ENCODE data around the gene RNH1.
A peak's percentile ranks its signal among the peaks of the same experiment; 100 is the strongest.

RNH1 gene

GRCh38 chr11:452203-452744 is 54.8 kb downstream of the RNH1 start:
- in situ Hi-C loops (cut with HindIII; ENCODE audit: low pct_ligation_motif_present, low pct_unique_long_range_greater_than_20kb, low sequenced_read_pairs) = no loop called here
- DNase-seq = no peak

DNA sequence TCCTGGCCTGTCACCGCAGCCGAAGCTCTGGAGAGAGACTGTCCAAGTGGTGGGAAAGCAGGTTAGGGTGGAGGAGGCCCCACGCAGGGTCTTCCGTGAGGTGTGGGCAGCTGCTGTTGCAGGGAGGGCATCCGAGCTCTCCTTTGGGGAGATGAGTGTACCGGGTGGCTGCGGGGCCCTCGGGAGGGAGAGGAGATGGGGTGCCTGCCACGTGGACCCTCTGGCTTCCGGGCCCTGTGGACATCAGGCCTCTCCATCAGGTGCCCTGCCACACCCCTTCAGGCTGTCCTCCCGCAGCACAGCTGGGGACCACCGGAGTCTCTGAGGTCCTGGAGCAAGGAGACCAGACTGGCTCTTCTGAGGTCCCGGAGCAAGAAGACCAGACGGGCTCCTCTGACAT is 55.3 kb downstream of the RNH1 start:
- DNase-seq = no peak
- in situ Hi-C loops (cut with HindIII; ENCODE audit: low pct_ligation_motif_present, low pct_unique_long_range_greater_than_20kb, low sequenced_read_pairs) = no loop called here

- in situ Hi-C loops (cut with HindIII; ENCODE audit: low pct_ligation_motif_present, low pct_unique_long_range_greater_than_20kb, low sequenced_read_pairs) = no loop called here
- DNase-seq = peak; percentile 59
Measured at GRCh38 chr11:450809-451451, 56.1 kb downstream of the RNH1 start.

GRCh38 chr11:449889-450808 is 56.9 kb downstream of the RNH1 start, which contains the start of gene PTDSS2:
PTDSS2 (plus strand) TSS chr11:450279; CDS start chr11:450456, 177 bp downstream.
- in situ Hi-C loops (cut with HindIII; ENCODE audit: low pct_ligation_motif_present, low pct_unique_long_range_greater_than_20kb, low sequenced_read_pairs) = no loop called here
- peak; percentile 93 for DNase-seq

GRCh38 chr11:447923-448731 is 58.9 kb downstream of the RNH1 start:
- in situ Hi-C loops (cut with HindIII; ENCODE audit: low pct_ligation_motif_present, low pct_unique_long_range_greater_than_20kb, low sequenced_read_pairs) = no loop called here

GRCh38 chr11:446891-447290 is 60.2 kb downstream of the RNH1 start:
- in situ Hi-C loops (cut with HindIII; ENCODE audit: low pct_ligation_motif_present, low pct_unique_long_range_greater_than_20kb, low sequenced_read_pairs) = no loop called here
- no peak for DNase-seq

More at GRCh38 chr11:447923-448731, 58.9 kb downstream of the RNH1 start:
- peak; percentile 86 for DNase-seq

DNA sequence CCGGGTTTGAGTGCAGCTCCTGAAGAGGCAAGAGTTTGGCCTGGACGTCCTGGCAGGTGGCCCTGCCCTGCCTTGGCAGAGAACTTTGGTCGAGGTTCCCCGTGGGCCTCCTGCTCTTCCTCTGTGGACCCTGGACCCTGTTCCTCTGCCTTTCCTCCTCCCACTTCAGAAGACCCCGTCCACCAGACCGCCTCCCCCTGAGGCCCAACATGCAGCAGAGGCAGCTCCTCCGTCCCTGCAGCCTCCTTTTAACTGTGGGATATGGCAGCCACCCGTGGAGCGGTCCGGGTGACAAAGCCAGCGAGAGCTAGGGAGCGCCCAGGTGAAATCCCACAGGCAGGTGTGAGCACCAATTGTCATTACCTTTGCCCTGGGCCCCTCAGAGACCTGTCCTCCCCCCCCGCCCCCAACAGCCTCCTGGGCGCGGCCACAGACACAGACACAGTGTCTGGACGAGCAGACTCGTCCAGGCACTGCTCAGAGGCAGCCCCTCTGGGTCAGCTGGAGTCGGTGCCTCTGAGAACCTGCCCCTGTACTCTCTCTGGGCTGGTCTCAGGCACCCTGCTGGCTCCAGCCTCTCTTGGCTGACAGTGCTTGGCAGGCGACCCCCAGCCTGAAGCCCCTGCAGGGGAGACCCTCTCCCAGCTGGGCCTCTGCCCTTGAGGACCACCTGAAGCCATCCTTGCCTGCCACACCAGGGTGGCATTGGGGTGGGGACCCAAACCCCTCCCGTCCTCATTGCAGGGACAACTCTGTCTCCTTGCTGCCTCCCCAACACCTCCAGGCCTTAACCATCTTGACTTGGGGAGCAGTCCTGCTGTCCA is 61.1 kb downstream of the RNH1 start:
- in situ Hi-C loops (cut with HindIII; ENCODE audit: low pct_ligation_motif_present, low pct_unique_long_range_greater_than_20kb, low sequenced_read_pairs) = no loop called here

More for the DNA sequence above, 61.1 kb downstream of the RNH1 start:
- no peak for DNase-seq

All from ACHN (cell line).